ENCODE measurements around the gene ONECUT3.

ONECUT3 gene

DNA sequence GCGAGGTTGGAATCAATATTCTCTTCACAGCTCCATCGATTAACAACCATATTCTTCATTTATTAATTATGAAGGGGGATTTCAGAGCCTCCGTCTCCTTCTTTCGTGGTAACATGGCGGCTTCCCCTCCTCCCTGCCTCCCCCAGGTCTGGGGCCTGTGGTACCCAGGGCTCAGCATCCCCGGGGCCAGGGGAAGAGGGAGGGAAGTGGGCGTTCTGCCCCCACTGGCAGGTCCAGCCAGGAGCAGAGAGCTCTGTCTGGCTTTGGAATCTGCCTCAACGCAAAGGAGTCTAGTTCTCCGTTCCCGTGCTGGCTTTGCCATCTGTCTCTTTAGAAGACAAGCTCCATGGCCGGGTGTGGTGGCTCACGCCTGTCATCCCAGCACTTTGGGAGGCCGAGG lies 37.8 kb upstream of the ONECUT3 start:
- Histone ChIP-seq H3K36me3 (no peaks in the 10 kb centered on the region), H3K27me3 (peaks cover 62% of the 10 kb centered on the region), H3K4me1 (no peaks in the 10 kb centered on the region), H3K4me3 (ENCODE audit: low read depth, low read length) (no peak overlapping the region), H3K9me3 (no peaks in the 10 kb centered on the region)
- TF ChIP-seq, protein P1, sequence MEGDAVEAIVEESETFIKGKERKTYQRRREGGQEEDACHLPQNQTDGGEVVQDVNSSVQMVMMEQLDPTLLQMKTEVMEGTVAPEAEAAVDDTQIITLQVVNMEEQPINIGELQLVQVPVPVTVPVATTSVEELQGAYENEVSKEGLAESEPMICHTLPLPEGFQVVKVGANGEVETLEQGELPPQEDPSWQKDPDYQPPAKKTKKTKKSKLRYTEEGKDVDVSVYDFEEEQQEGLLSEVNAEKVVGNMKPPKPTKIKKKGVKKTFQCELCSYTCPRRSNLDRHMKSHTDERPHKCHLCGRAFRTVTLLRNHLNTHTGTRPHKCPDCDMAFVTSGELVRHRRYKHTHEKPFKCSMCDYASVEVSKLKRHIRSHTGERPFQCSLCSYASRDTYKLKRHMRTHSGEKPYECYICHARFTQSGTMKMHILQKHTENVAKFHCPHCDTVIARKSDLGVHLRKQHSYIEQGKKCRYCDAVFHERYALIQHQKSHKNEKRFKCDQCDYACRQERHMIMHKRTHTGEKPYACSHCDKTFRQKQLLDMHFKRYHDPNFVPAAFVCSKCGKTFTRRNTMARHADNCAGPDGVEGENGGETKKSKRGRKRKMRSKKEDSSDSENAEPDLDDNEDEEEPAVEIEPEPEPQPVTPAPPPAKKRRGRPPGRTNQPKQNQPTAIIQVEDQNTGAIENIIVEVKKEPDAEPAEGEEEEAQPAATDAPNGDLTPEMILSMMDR (IDR thresholded peaks at IDR 0.05; ENCODE audit: low read depth, low read length): no peak
- no peak for DNase-seq

DNA sequence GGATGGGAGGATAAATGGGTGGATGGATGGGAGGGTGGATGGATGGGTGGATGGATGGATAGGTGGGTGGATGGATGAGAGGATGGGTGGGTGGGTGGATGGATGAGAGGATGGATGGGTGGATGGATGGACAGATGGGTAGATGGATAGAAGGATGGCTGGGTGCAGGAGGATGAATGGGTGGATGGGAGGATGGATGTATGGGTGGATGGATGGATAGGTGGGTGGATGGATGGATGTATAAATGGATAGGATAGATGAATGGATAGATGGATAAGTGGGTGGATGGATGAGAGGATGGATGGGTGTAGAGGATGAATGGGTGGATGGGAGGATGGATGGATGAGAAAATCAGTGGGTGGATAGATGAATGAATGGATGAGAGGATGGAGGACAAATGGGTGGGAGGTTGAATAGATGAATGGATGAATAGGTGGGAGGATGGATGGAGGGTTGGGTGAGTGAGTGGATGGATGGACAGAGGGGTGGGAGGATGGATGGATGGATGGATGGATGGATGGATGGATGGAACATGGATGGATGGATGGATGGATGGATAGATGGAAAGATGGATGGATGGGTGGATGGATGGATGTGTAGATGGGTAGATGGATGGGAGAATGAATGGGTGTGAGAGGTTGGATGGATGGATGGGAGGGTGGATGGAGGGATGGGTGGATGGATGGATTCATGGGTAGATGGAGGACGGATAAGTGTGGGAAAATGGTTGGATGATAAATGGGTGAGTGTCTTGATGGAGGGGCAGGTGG lies 35.9 kb upstream of the ONECUT3 start:
- DNase-seq: no peak
- no peak overlapping the region for H3K4me3 ChIP-seq (ENCODE audit: low read depth, low read length)
- H3K4me1 ChIP-seq: no peaks in the 10 kb centered on the region
- H3K9me3 ChIP-seq: no peaks in the 10 kb centered on the region
- H3K36me3 ChIP-seq: no peaks in the 10 kb centered on the region
- TF ChIP-seq, protein P1 (IDR thresholded peaks at IDR 0.05; ENCODE audit: low read depth, low read length): no peak
- H3K27me3 ChIP-seq: peaks cover 70% of the 10 kb centered on the region

DNA sequence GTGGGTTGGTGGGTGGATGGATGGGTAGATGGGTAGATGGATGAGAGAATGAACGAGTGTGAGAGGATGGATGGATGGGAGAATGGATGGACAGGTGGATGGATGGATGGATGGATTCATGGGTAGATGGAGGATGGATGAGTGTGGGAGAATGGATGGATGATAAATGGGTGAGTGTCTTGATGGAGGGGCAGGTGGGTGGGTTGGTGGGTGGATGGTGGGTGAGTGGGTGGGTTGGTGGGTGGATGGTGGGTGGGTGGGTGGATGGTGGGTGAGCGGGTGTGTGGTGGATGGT lies 35.4 kb upstream of the ONECUT3 start:
- no peaks in the 10 kb centered on the region for H3K9me3 ChIP-seq
- H3K27me3 ChIP-seq: peaks cover 72% of the 10 kb centered on the region
- no peak overlapping the region for H3K4me3 ChIP-seq (ENCODE audit: low read depth, low read length)
- TF ChIP-seq, protein P1 (IDR thresholded peaks at IDR 0.05; ENCODE audit: low read depth, low read length): no peak
- no peaks in the 10 kb centered on the region for H3K4me1 ChIP-seq
- H3K36me3 ChIP-seq: no peaks in the 10 kb centered on the region
- no peak for DNase-seq

DNA sequence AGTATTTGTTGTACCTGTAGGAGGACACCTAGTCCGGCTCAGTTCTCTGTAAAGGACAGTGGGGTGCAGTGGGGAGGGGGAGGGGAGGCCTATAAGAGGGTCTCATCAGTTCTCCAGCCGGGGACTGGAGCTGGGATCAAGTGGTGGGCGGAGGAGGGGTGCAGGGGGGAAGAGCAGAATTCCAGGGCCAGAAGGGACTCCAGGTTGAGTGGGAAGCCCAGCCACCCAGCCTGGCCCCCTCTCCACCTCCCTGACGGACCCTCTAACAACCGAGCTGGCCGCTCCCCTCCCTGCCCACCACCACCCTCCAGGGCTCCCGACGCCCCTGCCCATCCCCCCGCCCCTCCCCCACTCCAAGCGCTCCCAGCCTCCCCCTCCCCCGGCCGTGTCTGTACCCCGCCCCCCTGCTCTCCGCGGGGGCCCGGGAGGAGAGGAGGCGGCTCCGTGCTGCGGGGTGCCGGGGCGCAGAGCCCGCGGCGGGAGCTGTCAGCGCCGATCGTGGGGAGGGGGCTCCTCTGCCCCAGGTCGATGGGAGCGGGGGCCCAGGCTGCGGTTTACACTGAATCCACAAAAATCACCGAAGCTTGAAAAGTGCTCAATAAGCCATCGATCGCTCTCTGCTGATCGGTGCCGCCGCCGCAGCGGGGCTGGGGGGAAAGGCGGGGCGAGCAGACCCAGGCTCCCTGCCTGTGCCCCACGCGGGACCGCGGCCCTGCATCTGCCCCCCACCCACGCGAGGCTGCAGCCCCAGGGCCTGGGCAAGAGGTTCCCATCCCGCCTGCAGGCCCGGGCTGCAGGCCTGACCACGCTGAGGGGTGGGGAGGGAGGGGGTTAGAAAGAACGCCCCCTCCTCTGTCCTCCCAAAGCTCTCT lies 34.6 kb upstream of the ONECUT3 start:
- TF ChIP-seq, protein P1 (IDR thresholded peaks at IDR 0.05; ENCODE audit: low read depth, low read length): no peak
- Histone ChIP-seq H3K9me3 (no peaks in the 10 kb centered on the region), H3K36me3 (no peaks in the 10 kb centered on the region), H3K27me3 (peaks cover 64% of the 10 kb centered on the region), H3K4me1 (no peaks in the 10 kb centered on the region), H3K4me3 (ENCODE audit: low read depth, low read length) (no peak overlapping the region)
- no peak for DNase-seq

DNA sequence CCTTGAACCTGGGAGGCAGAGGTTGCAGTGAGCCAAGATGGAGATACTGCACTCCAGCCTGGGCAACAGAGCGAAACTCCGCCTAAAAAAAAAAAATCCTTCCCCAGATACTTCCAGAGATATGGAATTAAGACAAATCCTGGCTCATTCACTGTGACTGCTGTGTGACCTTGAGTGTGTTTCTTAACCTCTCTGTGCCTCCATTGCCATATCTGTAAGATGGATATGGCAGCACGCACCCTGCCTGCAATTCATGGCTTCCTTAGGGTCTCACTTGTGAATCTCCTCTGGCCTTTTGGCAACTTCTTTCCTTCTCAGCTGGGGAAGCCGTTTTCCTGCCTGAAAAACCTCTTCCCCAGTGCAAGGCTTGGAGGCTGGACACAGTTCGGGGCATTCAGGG lies 33.8 kb upstream of the ONECUT3 start:
- H3K27me3 ChIP-seq: peaks cover 58% of the 10 kb centered on the region
- H3K4me3 ChIP-seq (ENCODE audit: low read depth, low read length): no peak overlapping the region
- DNase-seq: no peak
- TF ChIP-seq, protein P1 (IDR thresholded peaks at IDR 0.05; ENCODE audit: low read depth, low read length): no peak
- no peaks in the 10 kb centered on the region for H3K36me3 ChIP-seq
- H3K4me1 ChIP-seq: no peaks in the 10 kb centered on the region
- no peaks in the 10 kb centered on the region for H3K9me3 ChIP-seq

DNA sequence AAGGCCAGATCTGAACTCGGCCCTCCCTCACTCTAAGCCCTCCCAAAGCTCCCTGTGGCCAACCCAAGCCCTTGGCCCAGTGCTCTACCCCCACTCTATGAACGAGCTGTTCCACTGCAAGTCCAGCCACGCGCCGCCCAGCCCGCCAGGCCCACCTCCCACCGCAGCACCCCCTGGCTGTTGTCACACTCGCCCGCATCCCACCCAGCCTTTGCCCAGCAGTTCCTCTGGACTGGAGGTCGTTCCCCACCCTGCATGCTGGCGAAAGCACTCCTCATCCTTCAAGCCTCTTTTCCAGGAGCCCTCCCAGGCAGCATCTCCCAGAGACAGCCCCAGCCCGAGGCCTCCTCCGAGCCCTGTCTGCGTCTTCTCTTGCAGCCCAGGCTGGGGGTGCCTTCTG lies 33.1 kb upstream of the ONECUT3 start:
- Histone ChIP-seq H3K36me3 (no peaks in the 10 kb centered on the region), H3K27me3 (peaks cover 54% of the 10 kb centered on the region), H3K4me1 (no peaks in the 10 kb centered on the region), H3K4me3 (ENCODE audit: low read depth, low read length) (no peak overlapping the region), H3K9me3 (no peaks in the 10 kb centered on the region)
- DNase-seq: no peak
- TF ChIP-seq, protein P1 (IDR thresholded peaks at IDR 0.05; ENCODE audit: low read depth, low read length): no peak
